Spleen (tissue), 11 donors: Measurements from ENCODE around the gene AOC2. TPM values are rescaled to one million over a fixed set of nuclear protein-coding genes. Genes with fewer than 3 reads are reported as not detected.
"Not testable (repeated sequence)": the region's sequence is repeated elsewhere in the genome, so short reads cannot be mapped to it uniquely, and the experiment has no call there.

Experiments
- DNase-seq: peaks from one replicate; pipeline ENCODE4 v3.0.0-alpha.2; 2020
- H3K27ac ChIP-seq, 8 donors: fragments of 200-600 bp; sonication (generic) in 7 of 8; 1 replicate in 4 of 8; 2 replicates in 4 of 8; pipeline versions ENCODE4 v1.5.0 to v1.8.0; 2016 to 2021; ENCODE audit warnings: inconsistent platforms in 4 of 8, mild to moderate bottlenecking in 4 of 8, moderate library complexity in 1 of 8
- H3K27me3 ChIP-seq, 7 donors: fragments of 200-600 bp; sonication (generic) in 6 of 7; replicated peaks in 1 of 7; 1 replicate in 4 of 7; 2 replicates in 3 of 7; pipeline versions ENCODE4 v1.5.0 to v1.8.0; 2016 to 2021; ENCODE audit warnings: inconsistent platforms in 3 of 7, mild to moderate bottlenecking in 1 of 7
- H3K36me3 ChIP-seq, 6 donors: fragments of 200-600 bp; sonication (generic) in 5 of 6; 1 replicate in 4 of 6; 2 replicates in 2 of 6; pipeline versions ENCODE4 v1.5.0 to v1.8.0; 2016 to 2021; ENCODE audit warnings: inconsistent platforms in 2 of 6
- H3K4me1 ChIP-seq, 6 donors: fragments of 200-600 bp; sonication (generic) in 5 of 6; 1 replicate in 3 of 6; 2 replicates in 3 of 6; pipeline versions ENCODE4 v1.5.0 to v1.8.0; 2016 to 2021; ENCODE audit warnings: inconsistent platforms in 3 of 6
- H3K4me3 ChIP-seq, 8 donors: fragments of 200-600 bp; sonication (generic) in 7 of 8; 1 replicate in 4 of 8; 2 replicates in 4 of 8; pipeline versions ENCODE4 v1.5.0 to v1.8.0; 2016 to 2021; ENCODE audit warnings: inconsistent platforms in 4 of 8, mild to moderate bottlenecking in 4 of 8, moderate library complexity in 2 of 8
- H3K9me3 ChIP-seq, 8 donors: fragments of 200-600 bp; sonication (generic) in 7 of 8; 1 replicate in 4 of 8; 2 replicates in 4 of 8; pipeline versions ENCODE4 v1.5.0 to v1.8.0; 2016 to 2021; ENCODE audit warnings: inconsistent platforms in 4 of 8
- POLR2A ChIP-seq, 3 donors: fragments of 450-650 bp; IDR thresholded peaks; one replicate each; pipeline ENCODE4 v1.5.1; 2017; ENCODE audit warnings: antibody characterized with exemption in 3 of 3, mild to moderate bottlenecking in 1 of 3
- POLR2AphosphoS5 ChIP-seq, 3 donors: sonication (generic); formaldehyde crosslinking; IDR thresholded peaks; one replicate each; pipeline ENCODE4 v1.5.1; 2017; ENCODE audit warnings: antibody characterized with exemption in 3 of 3
- WGBS, 5 donors: extraction: QIAGEN DNeasy Blood & Tissue Kit in 3 of 5; methylation state at CpG; one replicate each; pipeline versions ENCODE4 v1.1.5 to v1.1.7; 2013 to 2018; 5-methylcytosine and 5-hydroxymethylcytosine counted together
- intact Hi-C: fragments of 100-400 bp; cut with DNase I; formaldehyde crosslinking; loops from one replicate; pipeline ENCODE4 v1.15.0; 2023; ENCODE audit warnings: low total_unique reads
- polyA plus RNA-seq, 3 donors: library from polyadenylated mRNA; stranded (reverse); fragments of 200-250 nt; gene quantifications; one replicate each; pipeline ENCODE4 v1.2.1, GENCODE V29; 2013
- total RNA-seq, 7 donors: library from RNA; depleted of rRNA in 3 of 7; stranded (reverse); fragments of >200 nt in 3 of 7; fragmentation: NEBNext Ultra II Directional in 4 of 7; extraction: Animal tissue kit (Norgen Biotek cat#: 25700) in 4 of 7; gene quantifications; one replicate each; pipeline versions ENCODE4 v1.1.0 to v1.2.1, GENCODE V29; 2016 to 2021
- TF ChIP-seq, protein P1 (sequence below), 11 experiments: fragments of 200-600 bp in 7 of 11; fragments of 450-650 bp in 4 of 11; sonication (generic) in 4 of 11; IDR thresholded peaks in 8 of 11; conservative IDR thresholded peaks in 3 of 11; 1 replicate in 7 of 11; 2 replicates in 4 of 11; pipeline versions ENCODE4 v1.4.0 to v1.8.0; 2016 to 2021; ENCODE audit warnings: antibody characterized with exemption in 11 of 11, inconsistent platforms in 4 of 11, mild to moderate bottlenecking in 1 of 11
- donor health status: healthy with polysubstance abuse.
- donor health status: DM: no; HTN: no; CAD: no; lungs with moderate emphysema.
- donor health status: DM: no; HTN: no; CAD: no.
- donor health status: Bipolar disorder and iron deficiency.
- donor health status: healthy.
- donor health status: DM: no; HTN: no; CAD: no.
- donor health status: DM: yes; HTN: yes; CAD: no.

AOC2 gene
- total and polyA plus RNA-seq, 10 donors: 0.59 to 3.6 (median 2.6) TPM

- H3K4me3 ChIP-seq: no peak overlapping the region
- TF ChIP-seq, protein P1, sequence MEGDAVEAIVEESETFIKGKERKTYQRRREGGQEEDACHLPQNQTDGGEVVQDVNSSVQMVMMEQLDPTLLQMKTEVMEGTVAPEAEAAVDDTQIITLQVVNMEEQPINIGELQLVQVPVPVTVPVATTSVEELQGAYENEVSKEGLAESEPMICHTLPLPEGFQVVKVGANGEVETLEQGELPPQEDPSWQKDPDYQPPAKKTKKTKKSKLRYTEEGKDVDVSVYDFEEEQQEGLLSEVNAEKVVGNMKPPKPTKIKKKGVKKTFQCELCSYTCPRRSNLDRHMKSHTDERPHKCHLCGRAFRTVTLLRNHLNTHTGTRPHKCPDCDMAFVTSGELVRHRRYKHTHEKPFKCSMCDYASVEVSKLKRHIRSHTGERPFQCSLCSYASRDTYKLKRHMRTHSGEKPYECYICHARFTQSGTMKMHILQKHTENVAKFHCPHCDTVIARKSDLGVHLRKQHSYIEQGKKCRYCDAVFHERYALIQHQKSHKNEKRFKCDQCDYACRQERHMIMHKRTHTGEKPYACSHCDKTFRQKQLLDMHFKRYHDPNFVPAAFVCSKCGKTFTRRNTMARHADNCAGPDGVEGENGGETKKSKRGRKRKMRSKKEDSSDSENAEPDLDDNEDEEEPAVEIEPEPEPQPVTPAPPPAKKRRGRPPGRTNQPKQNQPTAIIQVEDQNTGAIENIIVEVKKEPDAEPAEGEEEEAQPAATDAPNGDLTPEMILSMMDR (IDR thresholded peaks at IDR 0.05 in 8 of 11, conservative IDR thresholded peaks at IDR 0.05 in 3 of 11): no peak
- TF ChIP-seq POLR2A (IDR thresholded peaks at IDR 0.05): no peak
- peaks cover 0 to 26% (median 11%) of the 10 kb centered on the region in 6 donors for H3K4me1 ChIP-seq
- H3K9me3 ChIP-seq: no peaks in the 10 kb centered on the region
- intact Hi-C loops: no loop called here
- H3K36me3 ChIP-seq: peaks cover 0 to 4% (median 0%) of the 10 kb centered on the region in 6 donors
- no peak for DNase-seq
- no peak overlapping the region for H3K27ac ChIP-seq
- 84 to 100% (median 100%) methylated on average over 1 of the region's 1 CpG for WGBS, 5 donors
- H3K27me3 ChIP-seq: no peaks in the 10 kb centered on the region
Observed at GRCh38 chr17:42857389-42857788, 13.0 kb downstream of the AOC2 start.

- no peaks in the 10 kb centered on the region for H3K27me3 ChIP-seq
- no peak overlapping the region for H3K27ac ChIP-seq
- DNase-seq: no peak
- intact Hi-C loops: no loop called here
- no peak overlapping the region for H3K4me3 ChIP-seq
- H3K36me3 ChIP-seq: no peaks in the 10 kb centered on the region
- TF ChIP-seq POLR2AphosphoS5 (IDR thresholded peaks at IDR 0.05) (no peak), POLR2A (IDR thresholded peaks at IDR 0.05) (no peak)
- TF ChIP-seq, protein P1 (IDR thresholded peaks at IDR 0.05 in 8 of 11, conservative IDR thresholded peaks at IDR 0.05 in 3 of 11): no peak
- no peaks in the 10 kb centered on the region for H3K4me1 ChIP-seq
- 80 to 94% (median 83%) methylated on average over 7 of the region's 7 CpGs for WGBS, 5 donors
- H3K9me3 ChIP-seq: peaks cover 0 to 8% (median 5%) of the 10 kb centered on the region in 8 donors
Observed at GRCh38 chr17:42865638-42866094, 21.3 kb downstream of the AOC2 start.

- H3K9me3 ChIP-seq: peaks cover 0 to 13% (median 11%) of the 10 kb centered on the region in 8 donors
- no peaks in the 10 kb centered on the region for H3K4me1 ChIP-seq
- H3K27ac ChIP-seq: no peak overlapping the region
- intact Hi-C loops: no loop called here
- 77 to 88% (median 82%) methylated on average over 4 of the region's 4 CpGs for WGBS, 5 donors
- no peak for DNase-seq
- H3K36me3 ChIP-seq: no peaks in the 10 kb centered on the region
- no peak for TF ChIP-seq POLR2A (IDR thresholded peaks at IDR 0.05)
- TF ChIP-seq, protein P1 (IDR thresholded peaks at IDR 0.05 in 8 of 11, conservative IDR thresholded peaks at IDR 0.05 in 3 of 11): no peak
- TF ChIP-seq POLR2AphosphoS5 (IDR thresholded peaks at IDR 0.05): no peak
- no peaks in the 10 kb centered on the region for H3K27me3 ChIP-seq
- H3K4me3 ChIP-seq: no peak overlapping the region
Observed at GRCh38 chr17:42866216-42866615, 21.8 kb downstream of the AOC2 start.

GRCh38 chr17:42866631-42867575 is 22.5 kb downstream of the AOC2 start:
- Histone ChIP-seq H3K9me3 (peaks cover 0 to 14% (median 11%) of the 10 kb centered on the region in 8 donors), H3K27ac (no peak overlapping the region), H3K27me3 (no peaks in the 10 kb centered on the region), H3K4me3 (no peak overlapping the region), H3K36me3 (no peaks in the 10 kb centered on the region), H3K4me1 (no peaks in the 10 kb centered on the region)
- WGBS, 5 donors: 51 to 80% (median 72%) methylated on average over 8 to 12 of the region's 12 CpGs
- TF ChIP-seq, protein P1 (IDR thresholded peaks at IDR 0.05 in 8 of 11, conservative IDR thresholded peaks at IDR 0.05 in 3 of 11): no peak
- TF ChIP-seq POLR2A (IDR thresholded peaks at IDR 0.05) (no peak), POLR2AphosphoS5 (IDR thresholded peaks at IDR 0.05) (no peak)
- DNase-seq: no peak
- intact Hi-C loops: no loop called here

GRCh38 chr17:42867694-42868261 is 23.4 kb downstream of the AOC2 start:
- H3K4me3 ChIP-seq, H3K36me3 ChIP-seq, DNase-seq, H3K27ac ChIP-seq, H3K27me3 ChIP-seq, H3K4me1 ChIP-seq, intact Hi-C loops: not testable (repeated sequence)
- peaks cover 0 to 14% (median 11%) of the 10 kb centered on the region in 8 donors for H3K9me3 ChIP-seq
- 91 to 97% (median 94%) methylated on average over 11 to 21 of the region's 21 CpGs for WGBS, 5 donors
